GM12878 (cell line): Measurements from ENCODE around the gene DAPK2. TPM values are rescaled to one million over a fixed set of nuclear protein-coding genes. Genes with fewer than 3 reads are reported as not detected.

Experiments
- CTCF ChIP-seq, 3 experiments: IDR thresholded peaks in 2 of 3; conservative IDR thresholded peaks in 1 of 3; 2 replicates each; pipeline ENCODE4 v1.5.1; 2011; ENCODE audit warnings: low read depth in 3 of 3, low read length in 3 of 3, mild to moderate bottlenecking in 3 of 3, control low read depth in 2 of 3, moderate library complexity in 2 of 3, inconsistent platforms in 1 of 3, mixed read lengths in 1 of 3; ENCODE audit not compliant: control insufficient read depth in 2 of 3, insufficient read depth in 1 of 3; ENCODE audit errors: extremely low read depth in 1 of 3
- EP300 ChIP-seq, 2 experiments: fragments of 150-350 bp in 1 of 2; IDR thresholded peaks; 2 replicates each; pipeline ENCODE4 v1.6.1; 2011 to 2012; ENCODE audit warnings: low read depth in 2 of 2, low read length in 2 of 2, borderline replicate concordance in 1 of 2, improper control_type of control experiment in 1 of 2, inconsistent platforms in 1 of 2; ENCODE audit not compliant: control insufficient read depth in 1 of 2
- EZH2 ChIP-seq: IDR thresholded peaks from 2 replicates; pipeline ENCODE4 v1.6.1; 2012; ENCODE audit warnings: low read depth, mild to moderate bottlenecking, control low read depth, inconsistent platforms, low read length, borderline replicate concordance; ENCODE audit not compliant: control insufficient read depth
- HDAC2 ChIP-seq: fragments of 200-600 bp; sonication (generic); IDR thresholded peaks from 2 replicates; pipeline ENCODE4 v1.6.1; 2017
- IKZF1 ChIP-seq: fragments of 450-650 bp; conservative IDR thresholded peaks from 2 replicates; pipeline ENCODE4 v1.6.1; 2017; ENCODE audit warnings: antibody characterized with exemption, mild to moderate bottlenecking
- IKZF2 ChIP-seq, 2 experiments: fragments of 450-650 bp; IDR thresholded peaks; 2 replicates each; pipeline ENCODE4 v1.6.1; 2017; ENCODE audit warnings: mild to moderate bottlenecking in 2 of 2, moderate library complexity in 2 of 2
- JUNB ChIP-seq: IDR thresholded peaks from 2 replicates; pipeline ENCODE4 v1.6.1; 2016; ENCODE audit warnings: antibody characterized with exemption, mild to moderate bottlenecking
- MEF2A ChIP-seq: IDR thresholded peaks from 2 replicates; pipeline ENCODE4 v1.6.1; 2011; ENCODE audit warnings: low read depth, mild to moderate bottlenecking, low read length, moderate library complexity; ENCODE audit not compliant: insufficient read depth
- NR2C2 ChIP-seq: IDR thresholded peaks from 2 replicates; pipeline ENCODE4 v1.6.1; 2011; ENCODE audit warnings: borderline replicate concordance, low read depth; ENCODE audit not compliant: control insufficient read depth, insufficient read length
- RAD21 ChIP-seq: IDR thresholded peaks from 2 replicates; pipeline ENCODE4 v1.6.1; 2011; ENCODE audit warnings: mild to moderate bottlenecking, low read depth, low read length, moderate library complexity; ENCODE audit not compliant: insufficient read depth
- RELA ChIP-seq: fragments of 450-650 bp; IDR thresholded peaks from 2 replicates; pipeline ENCODE4 v1.8.0; 2014; ENCODE audit warnings: borderline replicate concordance; ENCODE audit not compliant: partially characterized antibody
- RUNX3 ChIP-seq: IDR thresholded peaks from 2 replicates; pipeline ENCODE4 v1.6.1; 2012; ENCODE audit warnings: low read length, inconsistent platforms
- SIN3A ChIP-seq: IDR thresholded peaks from 2 replicates; pipeline ENCODE4 v1.6.1; 2012; ENCODE audit warnings: low read depth, low read length, improper control_type of control experiment
- SKIL ChIP-seq: fragments of 450-650 bp; IDR thresholded peaks from 2 replicates; pipeline ENCODE4 v1.6.1; 2017; ENCODE audit warnings: mild to moderate bottlenecking, low read depth, inconsistent platforms; ENCODE audit not compliant: poor library complexity, severe bottlenecking
- ZNF687 ChIP-seq: fragments of 450-650 bp; IDR thresholded peaks from 2 replicates; pipeline ENCODE4 v1.6.1; 2017; ENCODE audit warnings: mild to moderate bottlenecking, moderate library complexity
- ZSCAN29 ChIP-seq: fragments of 450-650 bp; IDR thresholded peaks from 2 replicates; pipeline ENCODE4 v1.6.1; 2017; ENCODE audit warnings: mild to moderate bottlenecking, moderate library complexity
- polyA plus RNA-seq, 11 experiments: library from polyadenylated mRNA; depleted of rRNA in 4 of 11; unstranded in 6 of 11; stranded (reverse) in 5 of 11; fragments of >200 nt; fragmentation: Nextera tagmentation in 4 of 11; fragmentation: Illumina TruSeq in 1 of 11; extraction: Ambion mirVana in 4 of 11; extraction: Trizol in 1 of 11; gene quantifications; 1 replicate in 1 of 11; 2 replicates in 10 of 11; pipeline versions ENCODE4 v1.2.1 to v1.2.3, GENCODE V29; 2011 to 2016; ENCODE audit warnings: inconsistent platforms in 2 of 11, missing spikeins in 2 of 11, low read depth in 1 of 11
- total RNA-seq, 4 experiments: library from RNA; depleted of rRNA in 3 of 4; stranded (reverse); fragments of >200 nt in 3 of 4; fragmentation: Illumina TruSeq in 1 of 4; extraction: Trizol in 1 of 4; gene quantifications; 2 replicates each; pipeline versions ENCODE4 v1.2.1 to v1.2.3, GENCODE V29; 2013 to 2021

DAPK2 gene
- total and polyA plus RNA-seq, 10 of the 15 experiments (the other 5 are each of a cell fraction or from before 2014, with no cell fraction given), result 0.69 to 8.4 (median 4.1) TPM

GRCh38 chr15:63915209-63915872 is 130.9 kb downstream of the DAPK2 start (continued):
- TF ChIP-seq ZNF687 (no peak), SKIL (no peak), JUNB (peak; percentile 50), MEF2A (peak; percentile 64), HDAC2 (no peak), RAD21 (peak; percentile 18; the same call in 1 of the 2 replicates), IKZF2 (IDR thresholded peaks at IDR 0.05) (no peak), RUNX3 (peak; percentile 36; the same call in 1 of the 2 replicates), RELA (no peak), NR2C2 (no peak), CTCF (IDR thresholded peaks at IDR 0.05 in 2 of 3, conservative IDR thresholded peaks at IDR 0.05 in 1 of 3; ENCODE audit: control insufficient read depth in 2 of 3, extremely low read depth in 1 of 3, insufficient read depth in 1 of 3, low read depth in 3 of 3, low read length in 3 of 3) (no peak), ZSCAN29 (no peak), IKZF1 (0 out of 2 replicates have a peak, but pooled peaks have one; percentile 5), EP300 (IDR thresholded peaks at IDR 0.05; ENCODE audit: borderline replicate concordance in 1 of 2, control insufficient read depth in 1 of 2, low read depth in 2 of 2, low read length in 2 of 2) (no peak), EZH2 (no peak), SIN3A (no peak)
